HG03342 (cell line): ENCODE data around the gene AQP12A.
"Not testable (repeated sequence)": the region's sequence is repeated elsewhere in the genome, so short reads cannot be mapped to it uniquely, and the experiment has no call there.

Experiments
- ATAC-seq: cut with Tn5 transposase; IDR thresholded peaks from one replicate; pipeline ENCODE4 v1.9.1; 2021; ENCODE audit warnings: mild to moderate bottlenecking, moderate library complexity; ENCODE audit not compliant: unreplicated experiment

The AQP12A gene

DNA sequence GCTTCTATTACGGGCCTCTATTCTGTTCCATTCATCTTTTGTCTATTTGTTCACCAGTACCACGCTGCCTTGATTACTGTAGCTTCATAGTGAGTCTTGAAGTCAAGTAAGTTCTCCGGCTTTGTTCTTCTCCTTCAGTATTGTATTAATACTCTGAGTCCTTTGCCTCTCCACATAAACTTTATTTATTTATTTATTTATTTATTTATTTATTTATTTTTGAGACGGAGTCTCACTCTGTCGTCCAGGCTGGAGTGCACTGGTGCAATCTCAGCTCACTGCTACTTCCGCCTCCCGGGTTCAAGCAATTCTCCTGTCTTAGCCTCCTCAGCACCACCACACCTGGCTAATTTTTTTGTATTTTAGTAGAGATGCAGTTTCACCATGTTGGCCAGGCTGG lies 31.8 kb upstream of the AQP12A start:
- not testable (repeated sequence) for ATAC-seq

DNA sequence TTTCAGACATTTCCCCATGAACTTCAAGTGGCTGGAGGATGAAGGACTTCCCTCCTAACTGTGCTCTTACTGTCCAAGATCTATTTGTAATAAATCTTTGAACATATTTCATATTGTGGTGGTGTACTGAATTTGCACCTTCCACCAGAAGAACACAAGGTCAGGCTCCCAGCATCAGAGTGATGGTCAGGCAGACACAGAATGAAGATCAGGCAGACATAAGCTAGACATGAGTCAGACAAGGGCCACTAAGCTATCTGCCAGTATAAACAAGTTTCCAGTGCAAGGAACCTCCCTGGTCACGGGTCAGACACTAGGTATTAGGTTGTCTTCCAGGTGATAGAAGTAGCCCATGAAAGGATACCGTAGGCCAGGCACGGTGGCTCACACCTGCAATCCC lies 29.0 kb upstream of the AQP12A start:
- ATAC-seq = no peak

DNA sequence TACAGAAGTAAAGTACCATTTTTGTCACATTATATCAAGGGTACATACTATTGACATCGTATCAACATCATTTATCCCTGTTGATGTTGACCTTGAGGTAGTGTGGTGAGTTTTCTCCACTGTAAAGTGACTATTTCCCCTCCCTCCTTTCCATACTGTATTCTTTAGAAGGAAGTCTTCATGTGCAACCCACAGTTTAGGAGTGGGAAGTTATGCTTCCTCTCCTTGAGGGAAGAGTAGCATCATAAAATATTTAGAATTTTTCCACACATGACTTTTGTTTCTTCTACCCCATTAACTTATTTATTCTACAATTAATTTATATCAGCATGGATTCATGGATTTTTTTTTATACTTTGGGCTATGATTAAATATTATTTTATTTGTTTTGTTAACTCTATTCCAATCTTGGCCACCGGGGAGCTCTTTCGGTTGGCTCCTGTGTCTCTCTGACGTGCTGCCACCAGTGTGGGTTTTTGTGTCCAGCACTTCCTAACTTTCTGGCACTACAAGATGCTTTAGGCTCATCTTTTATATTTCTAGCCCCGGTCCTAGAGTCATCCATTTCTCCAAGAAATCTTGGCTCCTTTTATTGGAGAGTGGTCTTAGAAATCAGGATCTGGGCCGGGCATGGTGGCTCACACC lies 28.0 kb upstream of the AQP12A start:
- no peak for ATAC-seq

DNA sequence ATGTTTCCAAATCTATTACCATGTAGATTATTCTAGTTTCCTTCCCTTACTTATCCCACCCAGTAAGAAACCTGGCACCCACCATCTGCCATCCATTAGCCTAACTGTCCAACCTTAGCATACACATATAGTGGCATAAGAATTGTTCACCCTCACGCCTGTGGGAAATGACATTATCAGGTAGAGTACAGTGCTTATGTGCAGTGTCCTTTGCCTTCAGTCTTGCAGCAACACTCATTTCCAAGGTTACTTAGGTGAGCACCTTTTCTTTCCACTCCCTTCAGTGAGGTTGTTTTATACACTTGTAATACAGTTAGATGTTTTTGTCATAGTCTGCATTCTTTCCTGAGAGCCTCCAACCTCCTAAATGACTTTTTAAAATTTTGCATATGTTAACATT lies 27.0 kb upstream of the AQP12A start:
- no peak for ATAC-seq

DNA sequence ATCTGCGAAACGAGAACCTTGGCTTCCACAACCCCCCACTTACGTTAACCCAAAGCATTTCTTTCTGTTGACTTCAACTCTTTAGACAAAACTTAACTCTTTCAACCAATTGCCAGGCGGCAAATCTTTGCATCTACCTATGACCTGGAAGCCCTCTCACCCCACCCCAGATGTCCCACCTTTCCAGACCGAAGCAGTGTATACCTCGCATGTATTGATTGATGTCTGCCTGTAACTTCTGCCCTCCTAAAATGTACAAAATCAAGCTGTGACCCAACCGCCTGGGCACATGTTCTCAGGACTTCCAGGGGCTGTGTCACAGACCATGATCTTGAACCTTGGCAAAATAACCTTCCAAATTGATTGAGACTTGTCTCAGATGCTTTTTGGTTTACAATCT lies 21.3 kb upstream of the AQP12A start:
- ATAC-seq = no peak

DNA sequence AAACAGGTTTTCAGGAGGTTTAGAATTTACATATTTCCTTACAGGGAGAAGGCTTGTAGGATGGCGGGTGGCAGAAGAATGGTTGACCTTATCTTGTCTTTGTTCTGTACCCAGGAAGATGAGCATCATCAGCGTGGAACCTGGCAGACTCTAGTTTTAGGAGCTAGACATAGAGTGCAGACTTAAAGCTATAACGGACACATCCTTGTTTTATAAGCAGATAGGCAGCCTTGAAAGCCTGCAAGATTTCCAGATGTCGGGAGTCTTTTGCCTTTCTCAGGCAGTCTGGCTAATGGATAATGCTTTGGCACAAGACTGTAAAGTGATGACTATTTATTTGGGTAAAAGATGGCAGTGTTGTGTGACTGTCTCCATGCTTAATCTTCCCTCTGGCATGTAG lies 20.7 kb upstream of the AQP12A start:
- ATAC-seq = no peak

DNA sequence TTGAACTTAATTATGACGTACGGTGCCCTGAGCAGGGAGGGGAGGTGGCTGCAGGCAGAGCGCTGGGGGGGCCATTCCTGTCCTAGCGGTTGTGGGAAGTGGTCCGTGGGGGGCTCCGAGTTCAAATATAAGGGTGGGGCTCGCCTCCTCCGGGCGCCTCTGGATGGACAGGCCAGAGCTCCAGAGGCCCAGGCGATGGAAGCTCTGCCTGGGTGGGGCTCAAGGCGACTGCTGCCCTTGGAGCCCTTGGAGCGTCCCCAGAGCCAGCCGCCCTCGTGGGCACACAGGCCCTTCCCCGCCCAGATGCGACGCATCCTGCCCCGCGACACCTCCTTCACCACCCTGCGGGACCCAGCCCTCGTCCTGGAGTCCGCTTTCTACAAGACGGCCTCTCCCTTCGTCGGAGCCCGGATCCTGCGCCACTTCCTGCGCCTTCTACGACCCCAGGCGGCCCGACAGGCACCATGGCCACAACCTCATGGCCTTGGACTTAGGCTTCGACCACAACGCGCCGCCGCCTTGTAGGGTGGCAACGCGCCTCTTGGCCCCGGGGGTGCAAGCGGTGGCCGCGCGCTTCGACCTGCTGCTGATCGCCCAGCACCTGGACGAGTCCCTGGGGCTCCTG lies 19.5 kb upstream of the AQP12A start:
- ATAC-seq = no peak

DNA sequence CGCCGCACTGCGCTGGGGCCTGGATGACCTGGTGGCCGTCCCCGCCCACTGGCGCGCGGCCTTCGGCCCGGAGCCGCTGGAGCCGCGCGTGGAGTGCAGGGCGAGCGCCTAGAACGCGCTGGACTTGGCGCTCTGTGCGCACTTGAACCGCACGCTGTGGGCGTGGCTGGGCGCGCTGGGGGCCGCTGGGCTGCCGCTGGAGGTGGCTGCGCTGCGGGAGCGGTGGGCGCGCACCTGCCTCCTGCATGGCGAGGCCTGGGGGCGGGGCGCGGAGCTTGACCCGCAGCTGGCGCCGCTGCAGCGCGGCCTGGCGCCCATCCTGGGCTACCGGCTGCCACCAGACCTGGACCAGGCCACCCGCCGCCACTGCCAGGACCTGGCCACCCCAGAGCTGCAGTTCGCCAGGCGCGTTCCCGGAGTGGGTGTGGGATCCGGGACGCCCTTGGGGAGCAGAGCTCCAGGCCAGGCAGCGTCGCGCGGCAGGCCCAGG lies 18.9 kb upstream of the AQP12A start:
- ATAC-seq = no peak

DNA sequence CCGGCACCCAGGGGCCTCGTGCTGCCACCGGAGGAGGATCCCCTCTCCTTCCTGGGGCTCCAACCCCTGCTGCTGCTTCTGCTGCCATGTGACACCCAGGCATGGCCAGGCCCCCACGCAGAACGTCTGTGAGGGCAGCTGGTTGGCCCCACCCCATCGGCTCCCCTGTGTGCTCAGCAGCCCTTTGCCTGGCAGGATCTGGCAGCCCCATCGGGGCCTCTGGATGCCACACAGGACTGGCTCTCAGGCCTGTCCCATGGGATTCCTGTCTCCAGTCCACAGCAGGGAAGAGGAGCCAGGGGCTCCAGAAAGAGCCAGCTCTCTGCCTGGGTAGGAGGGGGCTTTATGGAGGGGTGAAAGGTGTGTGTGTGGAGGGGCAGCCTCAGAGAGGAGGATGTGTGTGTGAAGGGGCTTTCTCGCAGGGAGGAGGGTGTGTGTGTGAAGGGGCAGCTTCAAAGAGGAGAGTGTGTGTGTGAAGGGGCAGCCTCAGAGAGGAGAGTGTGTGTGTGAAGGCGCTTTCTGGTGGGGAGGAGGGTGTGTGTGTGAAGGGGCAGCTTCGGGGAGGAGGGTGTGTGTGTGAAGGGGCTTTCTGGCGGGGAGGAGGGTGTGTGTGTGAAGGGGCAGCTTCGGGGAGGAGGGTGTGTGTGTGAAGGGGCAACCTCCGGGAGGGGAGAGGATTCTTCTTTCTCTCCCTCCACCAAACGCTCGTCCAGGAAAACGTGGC lies 17.0 kb upstream of the AQP12A start:
- not testable (repeated sequence) for ATAC-seq

DNA sequence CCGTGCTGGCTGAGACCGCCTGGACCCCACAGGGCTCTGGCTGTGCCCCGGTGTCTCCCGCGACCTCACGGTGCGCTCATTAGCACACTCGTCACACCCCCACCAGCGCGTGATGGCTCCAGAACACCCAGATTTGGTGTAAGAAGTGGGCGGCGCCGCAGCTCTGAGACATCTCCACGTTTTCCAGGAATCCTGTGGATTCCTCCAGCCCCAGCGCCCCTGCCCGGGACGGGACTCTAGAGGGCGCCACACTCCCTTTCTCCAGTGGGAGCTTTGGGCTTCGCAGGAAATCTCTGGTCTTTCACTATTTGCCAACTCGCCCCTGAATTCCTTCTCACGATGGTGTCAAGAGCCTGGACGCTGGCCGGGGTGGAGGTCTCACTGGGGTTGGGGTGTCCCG lies 16.3 kb upstream of the AQP12A start:
- not testable (repeated sequence) for ATAC-seq

DNA sequence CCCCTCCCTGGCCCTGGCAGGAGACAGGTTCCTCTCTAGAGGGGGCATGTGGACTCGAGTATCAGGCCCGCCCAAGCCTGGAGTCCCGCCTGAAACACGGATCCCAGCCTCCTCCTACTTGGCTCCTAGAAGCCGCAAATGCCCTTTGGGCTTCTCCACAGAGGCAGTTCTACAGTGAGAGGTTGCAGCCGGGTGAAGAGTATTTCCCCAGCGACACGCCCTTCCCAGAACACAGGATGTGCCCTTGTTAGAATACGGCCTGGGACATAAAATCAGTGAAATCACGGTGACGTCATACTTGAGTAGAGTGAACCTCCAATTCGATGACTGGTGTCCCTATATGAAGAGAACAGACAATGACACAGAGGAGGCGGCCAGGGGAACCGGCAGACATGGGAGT lies 13.6 kb upstream of the AQP12A start:
- not testable (repeated sequence) for ATAC-seq

DNA sequence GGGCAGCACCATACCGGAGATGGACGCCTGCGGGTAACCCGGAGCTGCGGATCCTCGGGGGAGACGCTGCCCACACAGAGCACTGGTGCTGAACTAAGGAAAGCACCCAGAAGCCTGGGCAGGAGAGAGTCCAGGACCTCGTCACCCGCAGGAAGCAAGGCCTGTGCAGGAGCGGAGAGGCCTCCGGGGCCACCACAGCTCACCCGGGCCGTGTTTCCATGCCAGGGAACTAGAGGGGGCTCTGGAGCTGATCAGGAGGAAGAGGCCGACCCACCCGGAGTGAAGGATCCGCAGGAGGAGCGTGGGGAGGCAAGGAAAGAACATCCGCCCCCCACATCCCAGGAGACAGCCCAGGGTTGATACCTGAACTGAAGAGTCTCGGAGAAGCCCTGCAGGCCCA lies 12.8 kb upstream of the AQP12A start:
- ATAC-seq = not testable (repeated sequence)

DNA sequence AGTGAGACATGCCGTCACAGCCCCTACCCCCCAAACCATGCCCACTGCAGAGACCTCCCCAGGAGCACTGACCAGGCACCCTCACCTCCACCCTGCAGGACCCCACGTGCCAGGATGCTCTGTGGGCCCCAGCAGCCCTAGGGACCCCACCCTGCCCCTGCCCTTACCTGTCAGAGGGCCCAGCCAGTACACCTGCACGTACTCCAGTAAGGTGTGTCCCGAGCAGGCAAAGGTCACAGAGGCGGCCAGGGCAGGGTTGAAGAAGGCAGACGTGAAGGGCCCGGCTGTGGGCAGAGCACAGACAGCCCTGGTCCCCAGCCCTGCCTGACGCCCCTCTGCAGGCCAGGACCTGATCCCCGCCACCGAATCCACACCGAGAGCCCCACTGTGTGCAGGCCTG lies 11.5 kb upstream of the AQP12A start:
- not testable (repeated sequence) for ATAC-seq

DNA sequence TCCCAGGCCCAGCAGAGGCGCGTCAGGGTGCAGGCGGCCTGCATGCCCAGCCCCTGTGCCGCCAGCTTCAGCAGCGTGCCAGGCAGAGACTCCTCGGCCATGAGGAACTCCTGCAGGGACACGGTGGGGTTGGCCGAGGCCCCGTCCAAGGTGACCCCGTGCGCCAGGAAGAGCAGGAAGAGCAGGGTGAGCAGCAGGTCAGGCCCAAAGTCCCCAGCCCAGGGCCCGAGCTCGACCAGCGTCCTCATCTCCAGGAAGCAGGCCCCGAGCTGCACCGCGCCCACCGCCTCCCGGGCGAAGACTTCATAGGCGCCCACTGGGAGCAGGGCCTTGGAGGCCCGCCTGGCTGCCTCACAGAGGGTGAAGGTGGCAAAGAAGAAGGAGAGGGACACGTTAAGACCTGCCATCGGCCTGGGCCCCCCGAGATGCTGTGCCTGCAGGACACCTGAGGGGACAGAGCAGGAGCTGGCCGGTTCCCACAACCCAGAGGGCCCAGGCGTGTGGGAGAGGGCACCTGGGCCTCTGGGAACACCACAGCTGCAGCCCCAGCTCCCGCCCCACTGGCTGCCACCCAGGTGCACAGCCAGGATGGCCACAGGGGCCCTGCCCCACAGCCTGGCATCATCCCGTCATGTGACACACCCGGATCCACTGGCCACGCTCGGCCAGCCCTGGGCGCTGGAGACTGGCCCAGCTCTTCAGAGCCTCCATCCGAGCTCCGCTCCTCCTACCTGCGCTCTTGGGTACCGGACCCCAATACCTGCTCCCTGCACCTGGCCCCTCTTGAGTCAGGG lies 9.0 kb upstream of the AQP12A start, which contains the start of gene AQP12B:
Gene AQP12B, minus strand, starts transcription at position 455 of the 794 bp plus-strand sequence. Its CDS starts 48 bp downstream, at position 407.
- not testable (repeated sequence) for ATAC-seq

DNA sequence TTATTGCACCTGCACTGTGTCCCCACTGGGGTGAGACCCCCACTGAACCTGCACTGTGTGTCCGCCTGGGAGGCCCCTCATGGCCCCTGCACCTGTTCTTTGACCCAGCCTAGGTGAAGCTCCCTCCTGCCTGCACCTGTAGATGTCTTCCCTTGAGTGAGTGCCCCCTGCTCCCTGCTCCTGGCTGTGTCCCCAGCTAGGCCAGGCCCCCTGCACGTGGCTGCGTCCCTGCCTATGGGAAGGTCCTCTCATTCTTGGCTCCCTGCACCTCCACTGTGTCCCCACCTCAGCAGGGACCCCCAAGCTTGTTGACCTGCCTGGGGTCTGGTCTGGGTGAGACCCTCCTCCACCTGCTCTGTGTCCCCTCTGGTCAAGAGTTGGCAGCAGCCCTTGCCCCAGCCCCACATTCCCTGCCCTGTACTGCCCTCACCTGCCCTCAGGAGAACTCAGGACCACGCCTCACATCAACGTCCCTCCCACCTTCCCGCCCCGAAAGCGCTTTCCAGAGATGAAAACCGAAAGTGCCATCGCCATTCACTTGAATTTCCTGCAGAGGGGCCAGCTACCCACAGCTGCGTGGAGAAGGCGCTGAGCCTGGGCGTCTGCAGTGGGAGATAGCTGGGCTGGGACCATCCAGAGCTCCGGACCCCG lies 8.2 kb upstream of the AQP12A start:
- not testable (repeated sequence) for ATAC-seq

DNA sequence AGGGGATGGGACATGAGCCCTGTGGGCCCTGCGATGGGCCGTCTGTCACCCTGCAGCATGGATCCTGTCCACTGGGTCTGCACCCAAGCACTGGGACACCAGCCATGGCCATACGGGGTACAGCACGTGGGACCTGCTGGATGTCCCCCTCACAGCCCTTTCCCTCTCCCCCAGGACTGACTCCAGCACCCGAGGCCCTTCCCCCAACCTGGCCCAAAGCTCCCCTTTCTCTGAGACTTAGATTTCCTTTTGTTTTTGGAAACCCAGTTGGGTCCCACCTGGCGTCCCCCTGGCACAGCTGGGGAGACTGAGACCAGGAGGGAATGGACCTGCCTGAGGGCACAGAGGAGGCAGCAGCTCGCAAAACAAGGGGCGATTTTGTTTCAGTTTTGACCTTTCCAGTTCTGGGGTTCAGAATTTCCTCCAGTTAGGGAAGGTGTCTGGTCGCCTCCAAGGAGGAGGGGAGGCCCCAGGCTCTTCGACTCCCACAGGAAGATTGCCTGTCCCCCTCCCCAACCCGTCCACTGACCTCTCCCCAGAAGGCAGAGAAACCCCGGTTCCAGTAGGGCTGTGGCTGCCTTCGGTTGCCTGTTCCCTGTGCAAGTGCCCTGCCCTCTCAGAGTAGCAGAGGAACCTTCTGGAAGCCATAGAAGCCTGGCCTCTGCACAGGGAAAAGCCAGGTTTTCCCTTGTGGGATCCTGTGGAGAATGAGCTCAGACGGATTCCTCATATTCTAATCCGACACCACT lies 7.5 kb upstream of the AQP12A start:
- ATAC-seq = not testable (repeated sequence)

DNA sequence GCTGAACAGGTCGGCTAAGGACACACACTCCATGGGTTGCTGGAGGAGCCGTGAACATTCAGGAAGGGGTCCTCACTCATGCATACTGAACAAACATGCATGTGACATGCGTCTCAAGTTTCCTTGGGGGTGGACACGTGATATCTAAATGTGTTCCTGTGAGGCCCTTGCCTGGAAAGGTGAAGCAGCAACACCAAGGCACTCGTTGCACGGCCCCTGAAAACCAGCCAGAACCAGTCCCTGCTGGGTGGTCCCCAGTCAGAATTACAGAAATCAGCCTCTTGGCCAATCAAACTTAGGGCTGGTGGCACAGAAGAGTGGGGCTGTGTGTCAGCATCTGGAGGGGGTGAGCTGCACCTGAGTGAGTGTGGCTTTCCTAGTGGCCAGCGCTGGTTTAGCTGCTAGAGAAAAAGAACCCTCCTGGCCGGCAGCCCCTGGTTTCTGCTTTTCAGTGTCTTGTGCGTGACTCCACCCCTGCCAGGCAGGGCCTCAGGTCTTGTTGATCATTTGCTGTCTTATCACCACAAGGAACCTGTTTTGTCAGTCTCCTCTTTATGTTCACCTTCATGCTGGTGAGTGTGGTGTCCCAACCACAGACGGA lies 5.8 kb upstream of the AQP12A start:
- no peak for ATAC-seq

DNA sequence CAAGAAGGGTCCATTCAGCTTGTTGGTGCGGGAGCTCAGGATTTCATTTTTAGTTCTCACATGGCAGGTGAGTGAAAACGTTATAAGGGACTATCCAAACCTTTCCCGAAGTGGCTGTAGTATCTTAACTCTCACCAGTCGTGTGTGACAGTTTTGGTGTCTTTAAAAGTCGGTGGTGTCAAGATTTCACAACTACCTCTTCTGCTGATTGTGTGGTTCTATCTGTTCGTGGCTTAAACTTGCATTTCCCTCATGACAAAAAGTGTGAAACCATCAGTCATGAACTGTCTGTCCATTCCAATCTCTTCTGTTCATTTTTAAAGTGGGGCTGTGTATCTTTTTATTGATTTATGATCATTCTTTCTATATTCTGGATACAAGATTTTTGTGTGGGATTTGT lies 5.2 kb upstream of the AQP12A start:
- ATAC-seq = no peak

DNA sequence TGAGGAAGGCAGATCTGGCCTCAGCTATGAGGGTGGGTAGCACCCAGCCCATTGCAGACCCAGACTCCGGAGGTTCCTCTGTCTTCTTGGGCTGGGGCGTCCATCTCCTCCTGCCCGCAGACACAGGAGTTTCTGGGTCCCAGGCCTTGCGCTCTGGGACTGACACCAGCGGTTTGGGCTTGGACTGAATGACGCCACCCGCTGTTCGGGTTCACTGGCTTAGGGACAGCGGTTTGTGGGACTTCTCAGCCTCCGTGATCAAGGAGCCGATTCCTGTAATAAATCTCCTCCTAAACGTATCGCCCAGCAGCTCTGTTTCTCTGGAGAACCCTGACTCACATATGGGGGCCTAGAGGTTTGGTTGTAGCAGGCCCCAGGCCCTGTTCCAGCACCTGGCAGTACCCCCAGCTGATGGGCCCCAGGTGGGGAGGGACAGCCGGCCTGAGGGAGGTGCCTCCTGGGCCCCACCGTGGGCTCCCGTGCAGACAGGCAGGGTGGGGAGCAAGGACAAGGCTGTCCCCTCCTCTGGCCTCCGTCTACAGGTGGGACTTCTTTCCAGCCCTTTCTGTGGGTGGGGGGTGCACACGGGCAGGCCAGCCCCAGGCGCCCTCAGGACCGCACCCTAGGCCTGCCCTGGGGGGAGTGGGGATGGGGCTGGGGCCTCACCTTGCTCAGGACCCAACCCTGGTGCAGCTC lies 4.5 kb upstream of the AQP12A start:
- no peak for ATAC-seq
